DMS153 (cell line): ENCODE results near the gene KAT6B.

Source experiments
- DNase-seq: peaks from one replicate; lab custom pipeline; 2025; lab: John Stamatoyannopoulos, UW

Gene KAT6B

GRCh38 chr10:75014516-75015230 is 188.3 kb downstream of the KAT6B start:
- no peak for DNase-seq

DNA sequence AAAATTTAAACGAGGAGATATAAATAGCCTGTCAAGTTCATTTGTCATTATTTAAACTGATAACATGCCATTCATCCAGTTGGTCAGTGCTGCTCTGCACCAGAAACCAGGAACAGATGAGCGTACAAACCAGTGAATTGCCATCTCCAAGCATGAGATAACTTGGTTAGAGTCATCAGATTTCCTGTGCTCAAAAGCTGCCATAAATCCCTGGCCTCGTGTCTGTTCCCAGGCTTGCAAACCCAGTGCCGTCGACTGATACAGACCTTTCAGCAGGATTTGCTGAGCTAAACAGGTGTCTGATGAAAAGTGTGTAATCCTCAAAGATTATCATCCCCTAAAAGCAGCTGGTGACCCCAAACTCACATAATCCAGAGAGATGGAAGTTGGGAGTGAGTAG is 189.0 kb downstream of the KAT6B start:
- no peak for DNase-seq

DNA sequence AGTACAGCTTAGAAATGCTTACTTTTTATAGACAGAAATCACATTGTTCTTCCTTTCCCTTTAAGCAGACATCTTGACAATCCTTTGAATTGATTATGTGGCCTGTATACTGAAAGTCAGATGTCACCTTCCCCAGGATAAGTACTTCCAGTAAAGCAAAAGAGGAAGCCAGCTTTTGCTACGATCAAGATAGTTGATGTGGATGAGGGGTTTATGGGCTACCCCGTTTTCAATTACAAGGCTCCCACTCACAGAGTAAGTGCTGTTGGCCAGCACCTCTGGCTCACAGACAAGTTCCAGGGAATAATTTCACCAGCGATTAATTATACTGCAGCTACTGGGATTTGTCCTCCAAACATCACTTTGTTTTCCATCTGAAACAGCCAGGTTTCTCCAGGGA is 189.9 kb downstream of the KAT6B start:
- DNase-seq: no peak

DNA sequence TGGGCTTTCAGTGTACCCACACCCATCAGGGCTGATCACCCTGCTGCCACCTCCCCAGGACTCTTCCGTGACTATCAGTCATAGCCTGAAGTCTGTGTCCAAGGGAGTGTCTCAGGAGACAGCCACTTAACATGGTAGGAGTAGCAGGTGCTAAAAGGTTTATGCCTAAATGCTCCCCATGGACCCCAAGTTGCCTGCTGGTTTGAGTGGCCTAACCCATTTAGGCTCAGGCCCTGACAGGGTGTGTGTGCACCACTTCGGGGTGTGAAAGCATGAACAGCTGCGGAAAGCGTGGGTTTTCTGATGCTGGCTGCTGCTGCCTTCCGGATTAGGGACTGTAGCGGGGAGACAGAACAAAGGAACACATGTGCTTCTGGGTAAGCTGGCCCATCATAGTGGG is 191.9 kb downstream of the KAT6B start:
- peak; percentile 35 for DNase-seq

DNA sequence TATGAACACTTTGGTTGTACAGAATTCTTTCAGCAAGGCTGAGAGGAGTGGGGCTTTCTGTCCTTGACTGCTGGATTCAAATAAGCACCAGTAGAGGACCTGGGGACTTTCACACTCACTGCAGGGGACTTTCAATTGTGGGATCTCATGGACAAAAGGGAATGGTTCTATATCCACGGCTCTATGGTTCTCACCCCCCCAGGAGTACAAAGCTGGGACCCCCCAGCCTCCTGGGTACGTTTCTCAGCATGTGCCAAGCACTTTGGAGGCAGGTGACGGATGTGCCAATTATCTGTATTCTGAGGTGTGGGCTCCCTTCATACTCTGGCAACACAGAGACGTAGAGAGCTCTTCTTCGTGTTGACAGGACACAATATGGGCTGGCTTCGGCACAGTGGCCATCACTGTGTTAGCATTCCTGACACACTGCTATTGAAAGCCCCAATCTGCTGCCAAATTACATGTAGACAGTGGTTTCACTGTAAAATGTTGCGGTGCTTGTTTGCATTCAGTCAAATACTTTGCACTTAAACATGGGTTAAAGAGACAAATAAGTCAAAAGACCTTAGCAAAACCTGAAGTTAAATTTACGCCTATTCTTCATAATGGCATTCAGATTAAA is 192.4 kb downstream of the KAT6B start:
- DNase-seq: no peak

- peak; percentile 11 for DNase-seq
Observed at GRCh38 chr10:75019370-75019769, 193.0 kb downstream of the KAT6B start.

DNA sequence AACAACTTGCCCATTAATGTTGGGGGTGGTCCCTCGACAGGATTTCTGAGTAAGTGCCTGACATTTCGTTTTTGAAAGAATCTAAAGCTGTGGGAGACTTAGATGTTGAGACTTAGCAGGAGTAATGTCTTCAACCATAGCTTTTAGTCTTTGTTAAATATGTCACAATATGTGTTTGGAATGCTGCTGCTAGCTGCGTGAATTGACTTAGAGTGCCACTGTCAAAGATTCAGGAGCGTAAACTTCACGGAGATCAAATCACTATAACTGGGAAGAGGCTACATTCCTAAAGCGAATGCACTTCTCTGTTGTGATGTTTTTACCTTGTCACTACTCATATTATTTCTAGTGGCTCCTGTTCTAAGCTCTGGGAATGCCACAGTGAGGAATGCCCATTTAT is 193.8 kb downstream of the KAT6B start:
- no peak for DNase-seq

DNA sequence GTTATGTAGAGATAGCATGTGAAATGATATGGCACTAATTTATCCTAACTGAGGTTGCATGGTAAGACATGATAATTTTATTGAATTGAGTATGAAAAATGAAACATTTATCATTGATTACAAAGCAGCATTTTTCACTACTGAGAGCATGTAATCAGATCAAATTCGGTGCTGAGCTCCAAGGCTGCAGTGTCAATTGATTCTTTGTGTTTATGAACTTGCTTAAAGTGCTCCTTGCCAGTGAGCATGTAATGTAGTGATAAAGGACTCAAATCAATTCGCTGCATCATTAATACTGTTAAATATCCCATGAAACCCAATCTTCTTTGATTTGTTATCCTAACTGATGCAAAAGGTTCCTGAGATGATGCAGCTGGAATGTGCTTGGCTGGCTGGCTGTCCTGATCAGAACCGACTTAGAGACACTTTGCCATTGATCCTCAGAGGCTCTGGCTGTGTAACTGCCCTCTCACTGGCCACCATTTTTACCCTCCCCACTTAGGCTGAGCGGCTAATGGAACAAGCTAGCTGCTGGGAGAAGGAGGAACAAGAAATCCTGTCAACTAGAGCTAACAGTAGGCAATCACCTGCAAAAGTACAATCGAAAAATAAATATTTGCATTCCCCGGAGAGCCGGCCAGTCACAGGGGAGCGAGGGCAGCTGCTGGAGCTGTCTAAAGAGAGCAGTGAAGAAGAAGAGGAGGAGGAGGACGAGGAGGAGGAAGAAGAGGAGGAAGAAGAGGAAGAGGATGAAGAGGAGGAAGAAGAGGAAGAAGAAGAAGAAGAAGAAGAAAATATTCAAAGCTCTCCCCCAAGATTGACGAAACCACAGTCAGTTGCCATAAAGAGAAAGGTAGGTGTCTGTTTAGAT is 195.2 kb downstream of the KAT6B start:
- peak; percentile 88 for DNase-seq

DNA sequence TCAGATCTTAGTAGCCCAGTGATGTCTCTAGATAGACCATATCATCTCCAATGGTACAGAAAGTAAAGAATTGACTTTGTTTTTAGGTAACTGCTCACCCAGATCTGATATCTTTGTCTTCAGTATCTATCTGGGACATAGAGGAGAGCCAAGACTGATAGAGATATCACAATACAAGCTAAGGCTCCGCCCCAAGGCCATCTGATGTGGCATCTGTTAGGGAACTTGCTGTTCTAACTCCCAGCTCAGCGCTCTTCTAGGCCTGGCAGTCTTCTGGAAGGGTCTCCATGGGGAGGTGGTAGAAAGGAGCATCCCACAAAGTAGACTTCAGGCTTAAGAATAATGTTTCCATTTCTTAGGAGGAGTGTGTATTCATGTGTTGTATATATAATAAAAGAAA is 196.7 kb downstream of the KAT6B start:
- no peak for DNase-seq

DNA sequence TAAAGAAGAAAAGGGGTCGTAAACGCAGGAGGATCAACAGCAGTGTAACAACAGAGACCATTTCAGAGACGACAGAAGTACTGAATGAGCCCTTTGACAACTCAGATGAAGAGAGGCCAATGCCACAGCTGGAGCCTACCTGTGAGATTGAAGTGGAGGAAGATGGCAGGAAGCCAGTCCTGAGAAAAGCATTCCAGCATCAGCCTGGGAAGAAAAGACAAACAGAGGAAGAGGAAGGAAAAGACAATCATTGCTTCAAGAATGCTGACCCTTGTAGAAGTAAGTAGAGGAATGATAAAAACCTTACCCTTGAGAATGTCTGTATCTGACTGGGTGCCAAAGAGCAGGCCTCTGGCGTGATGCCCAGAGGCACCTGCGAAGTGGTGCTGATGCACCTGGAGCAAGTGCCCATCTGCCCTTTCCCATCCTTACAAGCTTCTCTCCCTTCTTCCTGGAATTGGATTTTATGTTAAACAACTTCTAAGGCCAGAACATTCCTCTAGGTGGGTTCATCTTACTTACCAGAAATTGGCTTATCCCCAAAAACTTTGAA is 198.6 kb downstream of the KAT6B start:
- DNase-seq: peak; percentile 41

DNA sequence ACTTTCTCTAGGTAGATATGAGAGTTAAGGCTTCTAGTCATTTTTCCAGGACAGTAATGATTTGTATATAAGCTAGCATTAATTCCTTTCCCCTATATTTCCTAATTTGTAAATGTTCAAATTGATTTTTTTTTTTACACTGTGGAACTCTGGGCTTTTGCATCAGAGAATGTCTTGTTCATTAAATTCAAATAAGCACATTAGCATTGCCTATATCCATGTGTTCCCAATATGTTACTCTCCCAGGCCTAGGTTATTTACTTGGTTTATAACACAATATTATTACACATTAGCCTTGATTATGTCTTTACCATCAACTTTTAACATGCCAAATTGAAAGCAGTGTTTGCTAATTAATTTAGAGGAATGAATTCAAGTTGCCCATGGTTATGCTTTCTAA is 201.6 kb downstream of the KAT6B start:
- DNase-seq: no peak

- no peak for DNase-seq
Observed at GRCh38 chr10:75028748-75029147, 202.3 kb downstream of the KAT6B start.

GRCh38 chr10:75029420-75029819 is 203.0 kb downstream of the KAT6B start:
- no peak for DNase-seq

- no peak for DNase-seq
Observed at GRCh38 chr10:75029857-75030256, 203.5 kb downstream of the KAT6B start.

- DNase-seq: no peak
Observed at GRCh38 chr10:75030371-75030770, 204.0 kb downstream of the KAT6B start.

- DNase-seq: no peak
Observed at GRCh38 chr10:75032119-75032518, 205.7 kb downstream of the KAT6B start.

DNA sequence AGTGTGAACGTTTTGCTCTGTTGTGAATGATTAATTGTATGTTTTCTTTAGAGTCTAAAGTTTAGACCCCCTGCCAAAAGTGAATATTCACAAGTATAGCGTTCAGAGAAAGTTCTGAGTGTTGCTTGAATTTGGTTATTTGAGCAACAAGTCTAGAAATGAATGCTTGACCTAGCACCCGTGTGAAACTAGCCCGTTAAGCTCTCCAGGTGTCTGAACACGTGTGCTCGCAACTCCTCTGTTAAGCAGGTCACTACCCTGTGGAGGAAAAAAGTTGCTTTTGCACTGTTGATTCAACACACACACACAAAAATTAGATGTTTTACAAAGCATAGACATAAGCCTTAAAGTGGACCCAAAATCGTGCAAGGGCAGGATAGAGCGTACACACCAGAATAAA is 206.4 kb downstream of the KAT6B start:
- DNase-seq: no peak

DNA sequence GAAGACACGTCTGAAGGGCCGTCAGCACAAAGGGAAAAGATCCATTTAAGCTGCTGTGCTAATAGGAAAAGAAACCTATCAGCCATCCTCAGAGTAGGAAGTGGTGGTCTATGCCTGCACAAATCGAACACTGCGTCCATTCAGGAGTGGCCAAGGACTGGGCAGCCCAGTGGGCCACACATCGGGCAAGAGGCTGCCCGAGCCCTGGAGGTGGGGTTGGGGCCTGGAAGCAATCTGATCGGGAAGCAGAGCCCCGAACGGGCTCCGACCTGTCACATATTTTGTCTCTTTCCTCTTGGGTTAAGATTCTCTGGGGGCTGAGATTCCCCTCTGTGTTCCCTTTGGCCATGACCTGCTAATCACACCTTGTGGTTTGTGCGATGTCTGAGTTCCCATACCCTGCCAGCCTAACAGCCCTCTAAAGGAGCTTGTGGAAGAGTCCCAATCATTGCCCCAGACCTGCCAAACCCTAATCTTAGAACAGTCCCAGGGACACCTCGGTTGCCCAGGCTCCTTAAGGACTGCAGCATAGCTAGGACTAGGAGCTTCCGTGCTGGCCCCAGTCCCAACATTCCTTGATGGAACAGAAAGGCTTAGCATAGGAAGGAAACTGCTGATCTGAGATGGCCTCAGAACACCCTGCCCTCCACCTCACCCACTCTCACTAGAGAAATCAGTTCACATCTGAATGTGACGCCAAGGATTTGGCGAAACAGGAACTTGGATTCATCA is 207.2 kb downstream of the KAT6B start:
- DNase-seq: no peak

- no peak for DNase-seq
Observed at GRCh38 chr10:75034131-75034512, 207.7 kb downstream of the KAT6B start.

GRCh38 chr10:75034714-75035258 is 208.4 kb downstream of the KAT6B start:
- no peak for DNase-seq

DNA sequence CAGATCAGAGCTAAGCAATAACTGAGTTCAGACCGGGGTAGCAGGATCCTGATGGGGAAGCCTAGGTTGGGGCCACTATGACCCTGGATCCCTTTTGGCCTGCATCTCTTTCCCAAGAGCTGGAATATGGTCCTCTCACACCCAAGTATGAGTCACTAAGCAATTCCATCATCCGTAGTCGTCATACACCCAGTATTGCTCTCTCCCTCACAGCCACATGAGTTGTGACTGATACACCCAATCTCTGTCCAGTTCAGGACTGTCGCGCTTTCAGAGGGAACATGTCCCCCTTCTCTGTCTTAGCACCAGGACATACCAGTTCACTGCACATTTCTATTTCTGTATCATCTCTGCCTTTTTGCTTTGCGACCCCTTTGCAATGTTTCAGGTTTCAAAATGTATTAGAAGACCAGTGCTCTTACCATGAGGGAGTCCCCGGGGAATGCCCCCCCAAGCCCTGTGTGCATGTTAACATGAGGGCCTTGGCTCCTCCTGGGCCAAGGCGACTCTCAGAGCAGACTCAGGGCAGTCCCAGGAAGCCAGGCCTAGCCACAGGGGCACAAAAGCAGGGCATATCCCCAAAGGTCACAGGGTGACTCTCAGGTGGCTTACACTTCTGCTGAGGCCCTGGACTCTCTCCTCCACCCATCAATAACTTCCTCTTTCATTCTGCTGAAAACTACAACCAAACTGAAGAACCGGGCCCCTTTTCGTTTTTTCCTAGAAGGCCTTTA is 209.7 kb downstream of the KAT6B start:
- no peak for DNase-seq
